ENCODE data around the gene PSAT1.

Gene PSAT1

DNA sequence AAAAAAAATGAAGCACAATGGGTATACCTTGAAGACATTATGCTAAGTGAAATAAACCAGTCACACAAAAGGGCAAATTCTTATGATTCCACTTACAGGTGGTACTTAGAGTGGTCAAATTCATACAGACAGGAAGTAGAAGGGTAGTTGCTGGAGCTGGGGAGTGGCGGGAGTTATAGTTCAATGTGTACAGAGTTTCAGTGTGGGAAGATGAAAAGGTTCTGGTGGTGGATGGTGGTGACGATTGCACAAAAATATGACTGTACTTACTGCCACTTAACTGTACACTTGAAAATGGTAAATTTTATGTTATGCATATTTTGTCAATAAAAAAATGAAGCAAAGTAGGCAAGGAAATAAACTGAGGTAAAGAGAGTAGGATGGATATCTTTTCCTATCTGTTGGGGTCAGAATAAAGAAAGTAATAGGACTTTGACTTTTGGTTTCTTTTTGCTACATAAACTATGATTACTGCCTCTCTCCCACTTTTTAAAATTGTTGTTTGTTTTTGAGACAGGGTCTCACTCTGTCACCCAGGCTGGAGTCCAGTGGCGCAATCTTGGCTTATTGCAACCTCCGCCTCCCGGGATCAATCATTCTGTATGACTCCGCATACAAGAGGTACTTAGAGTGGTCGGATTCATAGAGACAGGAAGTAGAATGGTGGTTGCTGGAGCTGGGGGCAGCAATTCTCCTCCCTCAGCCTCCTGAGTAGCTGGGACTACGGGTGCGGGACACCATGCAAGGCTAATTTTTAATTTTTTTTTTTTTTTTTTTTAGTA lies 4.0 kb upstream of the PSAT1 start:
- no peak for DNase-seq (ENCODE audit: low read depth in 2 of 2)

- no peak for DNase-seq (ENCODE audit: low read depth in 2 of 2)
Observed at GRCh38 chr9:78294290-78295176, 2.4 kb upstream of the PSAT1 start.

DNA sequence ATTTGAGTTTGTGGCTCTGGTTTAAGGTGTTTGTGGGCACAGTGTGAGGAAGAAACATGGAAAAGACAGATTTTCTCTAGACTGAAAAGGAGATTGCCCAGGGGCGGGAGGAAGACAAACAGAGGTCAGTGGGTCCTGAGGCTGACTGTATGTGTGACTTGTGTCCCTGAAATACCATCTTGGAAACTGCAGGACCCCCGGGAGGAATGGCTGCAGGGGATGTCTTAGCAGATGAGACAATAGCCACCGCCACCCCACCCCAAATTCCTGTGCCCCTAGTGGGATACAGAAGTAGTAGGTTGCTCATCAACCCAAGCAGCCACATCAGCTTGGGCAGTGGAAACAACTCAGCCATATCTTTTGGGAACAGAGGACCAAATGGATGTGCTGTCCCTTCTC lies 1.7 kb upstream of the PSAT1 start:
- no peak for DNase-seq (ENCODE audit: low read depth in 2 of 2)

DNA sequence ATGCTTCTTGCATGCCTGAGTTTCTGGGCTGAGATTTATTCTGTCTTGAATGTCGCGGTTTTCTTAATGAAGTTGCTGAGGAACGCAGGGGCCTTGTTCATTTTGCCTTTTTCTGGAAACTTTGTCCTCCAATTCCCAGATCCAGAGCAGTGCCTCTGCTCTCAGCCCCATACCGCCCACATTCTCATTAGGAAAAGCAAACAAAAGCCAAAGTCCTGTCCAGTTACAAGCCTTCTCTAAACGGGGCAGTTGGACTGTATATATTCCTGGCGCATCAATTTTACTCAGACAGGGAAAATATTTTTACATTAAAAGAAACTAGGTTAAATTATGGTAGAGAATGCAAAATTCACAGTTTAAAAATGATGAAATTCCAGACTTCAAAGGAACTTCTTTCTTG lies 1.2 kb upstream of the PSAT1 start:
- no peak for DNase-seq (ENCODE audit: low read depth in 2 of 2)

DNA sequence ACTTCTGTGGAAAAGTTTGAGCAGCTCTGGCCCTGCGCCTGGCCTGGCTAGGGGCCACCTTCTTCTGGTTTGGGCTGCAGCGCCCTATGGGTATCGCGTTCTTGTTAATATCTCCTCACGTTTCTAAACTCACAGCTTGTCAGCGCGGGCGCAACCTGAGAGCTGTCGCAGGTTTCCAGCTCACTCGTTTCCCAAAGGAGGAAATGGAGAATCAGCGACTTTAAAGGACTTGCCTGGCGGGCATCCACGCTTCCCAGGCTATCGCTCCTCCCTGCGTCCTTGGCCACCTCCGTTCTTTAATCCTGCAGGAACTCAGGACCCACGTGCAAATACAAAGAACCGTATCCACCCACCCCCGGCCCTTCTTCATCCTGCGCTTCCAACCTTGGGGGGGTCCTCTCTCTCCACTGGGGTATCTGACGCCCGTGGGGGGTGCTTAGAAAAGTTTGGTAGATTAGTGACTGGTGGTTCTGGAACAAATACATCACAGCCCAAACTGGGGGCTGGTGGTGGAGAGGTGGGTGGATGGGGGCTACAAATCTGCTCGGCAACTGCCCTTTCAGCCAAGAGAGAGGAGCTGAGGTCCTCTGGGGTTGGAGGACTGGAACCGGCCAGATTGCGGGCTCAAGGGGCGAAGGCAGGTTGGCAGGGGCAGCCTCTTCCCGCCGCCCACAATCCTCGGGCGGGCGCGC lies 578 bp upstream of the PSAT1 start:
- no peak for DNase-seq (ENCODE audit: low read depth in 2 of 2)

DNA sequence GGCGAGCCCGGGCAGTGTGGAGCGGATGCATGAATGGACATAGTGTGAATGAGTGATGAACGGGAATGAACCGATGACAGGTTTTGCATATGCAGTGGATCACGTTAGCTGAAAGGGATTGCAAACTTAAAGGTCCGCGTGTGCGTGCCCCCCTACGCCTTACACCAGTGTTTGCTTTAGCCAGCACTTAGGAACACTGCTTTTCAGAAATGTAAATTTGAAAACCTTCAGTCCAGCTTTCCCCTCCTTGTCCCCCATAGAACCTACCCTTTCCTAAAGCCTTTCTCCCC lies 692 bp downstream of the PSAT1 start:
- no peak for DNase-seq (ENCODE audit: low read depth in 2 of 2)

GRCh38 chr9:78298046-78298765 lies 1.3 kb downstream of the PSAT1 start:
- no peak for DNase-seq (ENCODE audit: low read depth in 2 of 2)

- no peak for DNase-seq (ENCODE audit: low read depth in 2 of 2)
Observed at GRCh38 chr9:78300209-78300608, 3.3 kb downstream of the PSAT1 start.

- no peak for DNase-seq (ENCODE audit: low read depth in 2 of 2)
Observed at GRCh38 chr9:78301466-78301865, 4.5 kb downstream of the PSAT1 start.

DNA sequence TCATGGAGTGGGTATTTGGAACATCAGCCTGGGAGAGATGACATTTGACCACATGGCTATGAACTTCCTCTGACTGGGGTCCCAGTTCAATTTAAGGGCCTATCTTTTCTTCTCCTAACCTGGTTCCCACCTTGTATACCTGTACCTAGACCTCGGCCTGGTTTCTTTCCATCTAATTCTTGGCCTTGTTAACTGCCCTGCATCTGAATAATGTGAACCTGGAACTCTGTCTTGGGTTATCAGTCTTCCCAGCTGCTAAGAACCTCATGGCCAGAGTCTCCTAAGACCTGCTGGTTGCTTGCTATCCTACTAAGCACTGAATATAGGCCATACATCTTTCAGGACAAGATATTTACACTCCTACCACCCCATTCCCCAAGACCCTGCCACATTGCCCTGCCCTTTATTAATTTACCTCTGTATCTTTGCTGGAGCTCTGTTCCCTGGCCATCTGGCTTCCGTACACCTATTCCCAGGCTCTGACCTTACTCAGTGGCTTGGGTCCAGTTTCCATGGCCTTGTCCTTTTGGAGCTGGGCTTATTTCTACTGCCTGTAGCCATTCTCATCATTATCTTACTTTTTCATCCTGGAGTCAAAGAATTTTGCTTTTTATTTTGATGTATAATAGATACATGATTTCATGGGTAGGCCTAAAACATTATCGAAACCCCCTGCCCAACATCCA lies 6.6 kb downstream of the PSAT1 start:
- no peak for DNase-seq (ENCODE audit: low read depth in 2 of 2)

- no peak for DNase-seq (ENCODE audit: low read depth in 2 of 2)
Observed at GRCh38 chr9:78304357-78304756, 7.4 kb downstream of the PSAT1 start.

- no peak for DNase-seq (ENCODE audit: low read depth in 2 of 2)
Observed at GRCh38 chr9:78306222-78307076, 9.5 kb downstream of the PSAT1 start.

DNA sequence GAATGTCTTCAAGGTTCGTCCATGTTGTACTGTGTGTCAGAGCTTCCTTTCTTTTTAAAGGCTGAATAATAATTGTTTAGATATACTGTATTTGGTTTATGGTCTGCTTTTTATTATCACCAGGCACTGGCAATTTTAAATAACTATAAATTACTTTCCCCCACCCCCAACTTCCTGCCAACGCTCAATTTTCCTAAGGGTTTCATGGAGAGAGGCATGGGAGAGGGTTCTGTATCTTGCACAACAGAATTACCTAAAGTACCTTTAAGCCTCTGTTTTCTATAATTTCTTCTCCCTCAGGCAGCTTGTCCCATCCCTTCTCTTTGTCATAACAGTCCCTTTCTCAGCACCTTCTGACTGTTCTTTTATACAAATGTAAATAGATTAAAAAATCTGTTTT lies 10.4 kb downstream of the PSAT1 start:
- no peak for DNase-seq (ENCODE audit: low read depth in 2 of 2)

DNA sequence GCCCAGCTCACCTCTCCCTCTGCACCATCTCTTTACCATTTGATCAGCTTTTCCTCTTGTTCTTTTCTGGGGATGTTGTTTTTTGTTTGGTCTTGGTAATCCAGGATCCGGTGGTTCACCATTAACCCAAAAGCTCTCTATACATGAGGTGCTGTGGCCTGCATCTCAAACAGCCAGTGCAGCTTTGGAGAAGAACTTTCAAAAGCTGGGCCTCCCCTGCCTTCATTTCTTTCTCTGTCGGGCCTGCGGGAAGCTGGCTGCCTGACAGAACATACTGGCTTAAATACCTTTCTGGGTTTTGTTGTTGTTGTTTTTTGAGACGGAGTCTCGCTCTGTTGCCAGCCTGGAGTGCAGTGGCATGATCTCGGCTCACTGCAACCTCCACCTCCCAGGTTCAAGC lies 12.1 kb downstream of the PSAT1 start:
- DNase-seq (ENCODE audit: low read depth in 2 of 2) = no peak

DNA sequence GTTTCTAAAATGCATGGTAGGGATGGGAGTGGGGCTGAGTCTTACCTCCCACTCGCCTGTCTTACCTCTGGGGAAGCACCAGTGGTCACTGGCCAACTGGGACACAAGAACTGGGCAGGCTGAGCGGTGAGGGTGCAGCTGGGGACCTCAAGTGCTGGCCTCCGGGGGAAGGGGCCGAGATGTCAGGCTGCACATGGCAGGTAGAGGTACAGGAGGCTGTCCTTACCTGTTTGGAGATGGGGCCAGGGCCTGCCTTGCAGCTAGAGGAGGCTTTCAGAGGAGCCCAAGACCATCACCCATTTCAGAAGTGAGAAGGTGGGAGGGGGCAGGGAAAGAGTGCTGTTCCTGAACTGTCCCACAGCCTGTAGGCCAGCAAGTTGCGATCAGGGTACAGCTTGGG lies 14.2 kb downstream of the PSAT1 start:
- no peak for DNase-seq (ENCODE audit: low read depth in 2 of 2)

GRCh38 chr9:78311886-78312524 lies 15.1 kb downstream of the PSAT1 start:
- no peak for DNase-seq (ENCODE audit: low read depth in 2 of 2)

DNA sequence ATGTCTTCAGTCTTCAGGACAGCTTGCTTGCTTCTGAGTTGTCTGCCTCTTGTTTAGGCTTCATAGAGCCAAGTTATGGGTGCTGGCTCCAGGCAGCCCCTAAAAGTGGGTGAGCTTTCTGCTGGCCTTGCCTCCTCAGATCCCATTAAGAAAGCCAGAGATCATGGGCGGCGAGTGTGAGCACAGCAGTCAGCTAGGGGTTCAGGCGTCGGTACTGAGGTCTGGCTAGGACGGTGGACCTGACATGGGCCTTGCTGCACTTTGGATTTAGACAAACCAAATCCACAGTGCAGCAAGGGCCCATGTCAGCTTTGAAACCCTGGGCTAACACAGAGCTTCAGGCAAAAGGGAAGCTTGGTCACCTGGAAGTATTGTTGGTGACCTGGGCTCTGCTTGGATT lies 17.6 kb downstream of the PSAT1 start:
- DNase-seq (ENCODE audit: low read depth in 2 of 2) = no peak

GRCh38 chr9:78314953-78315870 lies 18.3 kb downstream of the PSAT1 start:
- no peak for DNase-seq (ENCODE audit: low read depth in 2 of 2)

Data from stimulated activated CD8-positive, alpha-beta memory T cell treated with anti-CD3 and anti-CD28 coated beads, Interleukin-2, amount 100 ng/mL, for 48 hours (primary cell).